ENCODE data around the gene WWTR1.

Gene WWTR1

DNA sequence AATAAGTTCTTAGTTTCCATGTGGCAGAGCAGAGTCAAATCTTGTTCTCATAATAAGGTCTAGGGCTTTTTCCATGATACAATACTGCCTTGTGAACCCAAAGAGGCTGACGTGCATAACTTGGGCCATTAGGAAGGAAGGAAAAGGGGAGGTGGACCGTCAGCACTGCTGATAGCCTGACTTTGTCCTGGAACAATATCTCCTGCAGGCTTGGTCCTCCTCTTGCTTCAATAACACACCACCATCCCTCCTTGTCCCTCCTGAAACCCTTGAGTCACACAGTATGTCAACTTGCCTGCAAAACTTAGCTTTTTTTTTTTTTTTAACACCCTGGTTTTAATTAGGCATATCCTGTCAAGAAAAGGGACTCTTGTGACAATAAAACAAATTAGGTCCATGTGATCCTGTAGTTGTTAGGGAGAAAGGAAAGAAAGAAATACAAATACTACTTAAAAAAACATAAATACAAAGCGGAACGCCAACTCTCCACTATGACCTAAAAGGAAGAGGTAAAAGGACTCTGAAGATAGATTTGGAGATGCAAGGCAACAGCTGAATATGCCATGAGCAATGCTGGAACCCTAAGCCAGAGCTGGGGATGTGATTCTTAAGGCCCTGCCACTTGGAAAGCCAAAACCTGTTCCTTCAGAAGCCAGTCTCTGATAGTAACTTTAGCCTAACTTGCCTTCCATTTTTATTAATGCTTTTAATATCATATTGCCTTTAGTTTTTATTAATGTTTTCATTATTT is 67.0 kb downstream of the WWTR1 start:
- no peak for DNase-seq

- DNase-seq, result no peak
Observed at GRCh38 chr3:149589332-149589731, 68.5 kb downstream of the WWTR1 start.

DNA sequence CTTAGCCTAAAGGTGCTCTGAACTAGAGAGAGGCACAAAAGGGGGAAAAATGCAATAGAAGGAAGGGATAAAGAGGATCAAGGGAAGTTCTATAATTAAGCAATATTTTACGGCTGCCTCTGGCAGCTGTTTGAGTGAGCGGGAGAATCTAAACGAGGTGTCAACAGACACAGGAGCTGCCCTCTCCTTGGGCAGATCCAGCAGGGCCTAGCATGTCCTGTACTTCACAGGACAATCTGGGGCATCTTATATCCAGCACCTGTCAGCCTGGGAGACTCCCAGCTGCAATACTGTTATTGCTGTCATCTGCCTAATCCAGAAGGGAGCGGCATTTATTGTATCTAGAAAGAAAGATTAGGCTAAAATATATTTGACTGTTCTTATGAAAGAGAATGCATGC is 68.9 kb downstream of the WWTR1 start:
- DNase-seq, result no peak

- DNase-seq, result no peak
Observed at GRCh38 chr3:149587383-149587782, 70.4 kb downstream of the WWTR1 start.

GRCh38 chr3:149586871-149587270 is 71.0 kb downstream of the WWTR1 start:
- no peak for DNase-seq

DNA sequence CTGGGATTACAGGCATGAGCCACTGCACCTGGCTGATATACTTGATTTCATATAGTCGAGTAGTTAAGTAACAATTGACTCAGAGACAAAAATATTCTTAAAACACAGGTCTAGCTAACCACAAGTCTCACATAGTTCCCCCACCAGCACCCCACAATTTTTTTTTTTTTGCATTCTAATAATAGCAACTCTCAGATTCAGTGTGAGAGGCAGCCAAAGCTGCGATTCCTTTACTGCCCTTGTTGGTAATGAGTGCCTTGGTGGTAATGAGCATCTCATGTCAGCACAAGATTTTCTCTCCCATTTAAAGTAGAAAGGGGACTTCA is 72.5 kb downstream of the WWTR1 start:
- no peak for DNase-seq

DNA sequence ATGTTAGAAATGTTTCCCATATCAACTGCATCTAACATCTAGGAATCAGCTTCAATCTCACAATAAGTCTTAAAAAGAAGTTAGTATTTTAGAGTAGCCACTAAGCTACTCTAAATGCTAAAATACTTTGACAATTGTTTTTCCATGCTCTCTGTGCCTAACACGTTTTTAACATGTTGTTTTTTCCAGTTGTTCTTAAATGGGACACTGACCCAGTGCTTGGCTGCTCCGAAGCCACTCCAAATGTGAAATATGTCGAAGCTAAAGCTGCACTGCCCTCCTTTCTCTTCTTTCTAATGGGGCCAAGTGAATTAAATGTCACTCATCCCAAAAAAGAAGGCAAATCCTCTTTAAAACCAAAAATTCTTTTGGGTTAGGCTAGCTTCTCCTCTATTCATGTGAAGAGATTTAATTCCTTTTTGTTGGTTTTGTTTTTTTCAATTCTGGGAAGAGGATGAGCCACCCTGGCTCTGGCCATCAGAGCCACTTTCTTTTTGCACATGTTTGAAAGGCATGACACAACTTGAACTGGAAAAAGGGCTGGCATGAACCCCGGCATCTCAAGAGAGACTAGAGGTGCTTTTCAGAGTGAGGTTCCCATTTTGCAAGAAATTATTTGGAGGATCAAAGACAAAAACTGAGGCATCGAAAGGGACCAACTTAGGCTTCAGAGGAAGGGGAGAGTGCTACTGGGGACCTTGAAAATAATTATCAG is 73.7 kb downstream of the WWTR1 start:
- no peak for DNase-seq

GRCh38 chr3:149582395-149582794 is 75.4 kb downstream of the WWTR1 start:
- no peak for DNase-seq

- no peak for DNase-seq
Observed at GRCh38 chr3:149581681-149582370, 76.0 kb downstream of the WWTR1 start.

DNA sequence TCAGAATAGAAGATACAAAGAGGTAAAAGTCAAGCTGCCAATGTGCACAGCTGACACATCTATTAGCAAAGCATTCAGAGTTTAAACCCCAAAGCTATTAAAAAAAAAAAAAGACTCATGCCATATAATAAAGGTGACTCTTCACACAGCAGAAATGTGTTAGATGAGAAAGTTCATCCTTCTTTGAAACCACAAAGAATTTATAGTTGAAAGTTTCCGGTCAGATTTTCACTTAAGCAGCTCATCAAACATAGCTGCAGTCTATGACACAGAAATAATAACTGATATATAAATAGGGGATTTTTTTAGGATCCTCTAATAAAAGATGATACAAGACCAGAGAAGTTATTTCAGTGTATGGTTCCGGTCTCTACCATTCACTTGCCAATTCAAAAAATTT is 76.6 kb downstream of the WWTR1 start:
- DNase-seq, result no peak

DNA sequence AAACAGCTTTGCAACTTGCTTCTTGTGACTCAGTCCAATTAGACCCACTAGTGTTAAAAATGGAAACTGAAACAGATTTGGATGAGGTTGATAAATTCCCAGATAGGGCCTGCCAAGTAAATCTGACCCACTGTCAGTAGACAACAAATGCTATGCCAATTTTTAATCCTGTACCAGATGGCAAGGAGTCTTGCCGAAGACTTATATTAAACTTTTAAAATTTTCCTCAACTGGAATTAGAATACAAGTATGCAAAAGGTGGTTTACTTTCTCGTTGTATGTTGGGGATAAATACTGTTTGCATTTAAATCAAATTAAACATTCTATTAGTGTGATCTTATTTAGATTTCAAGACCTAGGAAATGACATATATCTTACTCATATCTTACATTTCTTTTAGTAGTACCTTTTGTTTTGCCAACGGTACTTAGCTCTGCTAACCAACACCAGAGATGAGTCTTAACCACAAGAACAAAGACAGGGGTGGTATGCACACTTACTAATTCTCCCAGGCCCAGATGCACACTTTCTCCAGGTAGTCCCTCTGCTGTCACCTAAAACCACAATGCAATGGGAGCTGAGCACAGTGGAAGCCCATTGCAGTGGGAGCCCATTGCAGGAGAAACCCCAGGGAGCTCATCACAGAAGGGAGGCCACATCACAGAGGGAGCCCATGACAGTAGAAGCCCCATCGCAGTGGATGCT is 77.8 kb downstream of the WWTR1 start:
- DNase-seq, result no peak

DNA sequence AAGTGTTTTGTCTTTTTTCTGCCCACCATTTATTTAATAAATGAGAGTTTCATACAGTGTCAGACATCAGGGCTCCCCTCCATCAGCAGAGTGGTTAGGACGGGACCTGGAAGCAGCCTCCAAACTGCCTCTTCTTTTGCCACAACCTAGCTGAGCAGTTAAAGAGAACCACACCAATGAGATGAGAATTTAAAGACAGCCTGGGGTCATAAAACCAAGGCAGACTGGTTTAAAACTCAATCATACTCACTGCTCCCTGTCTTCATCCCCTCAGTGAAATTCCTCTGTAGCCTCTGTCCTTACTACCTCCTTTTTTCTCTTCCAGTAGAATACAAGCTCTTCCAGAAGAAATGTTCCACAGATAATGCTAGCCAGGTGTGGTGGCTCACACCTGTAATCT is 78.7 kb downstream of the WWTR1 start:
- no peak for DNase-seq

GRCh38 chr3:149577801-149578200 is 80.0 kb downstream of the WWTR1 start:
- DNase-seq, result no peak

GRCh38 chr3:149575961-149576564 is 81.8 kb downstream of the WWTR1 start:
- peak; percentile 52 for DNase-seq

GRCh38 chr3:149575213-149575960 is 82.4 kb downstream of the WWTR1 start:
- no peak for DNase-seq

DNA sequence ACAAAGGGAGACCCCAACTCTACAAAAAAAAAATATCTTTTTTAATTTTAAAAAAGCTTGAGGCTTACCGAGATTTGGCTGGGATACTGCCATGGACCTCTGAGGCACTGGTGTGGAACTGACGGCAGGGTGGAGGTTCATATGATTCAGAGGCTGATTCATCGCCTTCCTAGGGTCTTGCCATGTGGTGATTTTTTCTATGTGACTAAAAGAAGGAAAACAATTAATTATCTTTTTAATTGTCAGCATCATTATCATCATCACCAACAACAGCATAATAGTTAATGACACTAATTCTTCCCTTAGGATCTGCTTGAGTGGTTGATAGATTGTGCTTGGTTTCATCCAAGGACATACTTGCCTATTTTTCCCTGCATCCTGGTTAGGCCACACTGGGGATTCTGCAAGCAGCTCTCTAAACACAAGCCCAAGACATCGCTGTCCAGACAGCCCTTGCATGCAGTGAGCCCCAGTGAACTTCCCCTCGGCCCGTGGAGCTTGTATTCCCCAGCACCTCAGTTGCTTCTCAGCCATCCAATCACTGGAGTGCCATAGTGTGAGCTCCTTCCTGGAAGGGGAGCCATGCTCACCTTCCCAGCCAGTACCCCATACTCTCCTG is 84.9 kb downstream of the WWTR1 start:
- DNase-seq, result no peak

GRCh38 chr3:149571381-149571780 is 86.4 kb downstream of the WWTR1 start:
- DNase-seq, result no peak

DNA sequence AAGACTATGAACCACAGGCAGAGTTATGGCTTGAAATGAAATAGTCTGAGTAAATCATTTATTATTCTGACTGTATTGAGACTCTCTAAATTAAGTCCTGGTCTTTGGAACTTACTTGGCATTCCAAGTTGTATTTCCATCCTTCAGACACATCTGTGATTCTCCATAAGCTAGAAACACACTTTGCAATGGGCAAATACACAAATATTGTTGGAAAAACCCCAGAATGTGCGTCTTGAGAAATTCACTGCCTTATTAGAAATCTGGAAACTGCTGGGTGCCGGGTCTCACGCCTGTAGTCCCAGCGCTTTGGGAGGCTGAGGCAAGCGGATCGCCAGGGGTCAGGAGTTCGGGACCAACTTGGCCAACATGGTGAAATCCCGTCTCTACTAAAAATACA is 87.8 kb downstream of the WWTR1 start:
- no peak for DNase-seq

- no peak for DNase-seq
Observed at GRCh38 chr3:149567381-149567780, 90.4 kb downstream of the WWTR1 start.

- DNase-seq, result no peak
Observed at GRCh38 chr3:149566292-149566975, 91.4 kb downstream of the WWTR1 start.

- DNase-seq, result no peak
Observed at GRCh38 chr3:149564079-149564478, 93.7 kb downstream of the WWTR1 start.
